ENCODE data around the gene COBL. TPM values are rescaled to one million over a fixed set of nuclear protein-coding genes. Genes with fewer than 3 reads are reported as not detected.

The COBL gene
- total RNA-seq, 2 donors from 2014 or later: 36.5 to 46.6 TPM

GRCh38 chr7:51085034-51085692 is 231.4 kb downstream of the COBL start:
- no peaks in the 10 kb centered on the region for H3K9me3 ChIP-seq
- intact Hi-C loops (cut with DNase I): no loop called here
- H3K36me3 ChIP-seq: no peaks in the 10 kb centered on the region
- WGBS: 93% methylated on average over 12 of the region's 12 CpGs
- no peak overlapping the region for H3K27ac ChIP-seq
- no peak for DNase-seq (ENCODE audit: low spot score)
- TF ChIP-seq, protein P1, sequence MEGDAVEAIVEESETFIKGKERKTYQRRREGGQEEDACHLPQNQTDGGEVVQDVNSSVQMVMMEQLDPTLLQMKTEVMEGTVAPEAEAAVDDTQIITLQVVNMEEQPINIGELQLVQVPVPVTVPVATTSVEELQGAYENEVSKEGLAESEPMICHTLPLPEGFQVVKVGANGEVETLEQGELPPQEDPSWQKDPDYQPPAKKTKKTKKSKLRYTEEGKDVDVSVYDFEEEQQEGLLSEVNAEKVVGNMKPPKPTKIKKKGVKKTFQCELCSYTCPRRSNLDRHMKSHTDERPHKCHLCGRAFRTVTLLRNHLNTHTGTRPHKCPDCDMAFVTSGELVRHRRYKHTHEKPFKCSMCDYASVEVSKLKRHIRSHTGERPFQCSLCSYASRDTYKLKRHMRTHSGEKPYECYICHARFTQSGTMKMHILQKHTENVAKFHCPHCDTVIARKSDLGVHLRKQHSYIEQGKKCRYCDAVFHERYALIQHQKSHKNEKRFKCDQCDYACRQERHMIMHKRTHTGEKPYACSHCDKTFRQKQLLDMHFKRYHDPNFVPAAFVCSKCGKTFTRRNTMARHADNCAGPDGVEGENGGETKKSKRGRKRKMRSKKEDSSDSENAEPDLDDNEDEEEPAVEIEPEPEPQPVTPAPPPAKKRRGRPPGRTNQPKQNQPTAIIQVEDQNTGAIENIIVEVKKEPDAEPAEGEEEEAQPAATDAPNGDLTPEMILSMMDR (IDR thresholded peaks at IDR 0.05): no peak
- no peak for TF ChIP-seq POLR2A (IDR thresholded peaks at IDR 0.05)
- no peak for TF ChIP-seq POLR2AphosphoS5 (IDR thresholded peaks at IDR 0.05)
- H3K4me3 ChIP-seq: no peak overlapping the region
- H3K4me1 ChIP-seq (replicated peaks): no peaks in the 10 kb centered on the region
- H3K27me3 ChIP-seq (replicated peaks; ENCODE audit: insufficient read depth): no peaks in the 10 kb centered on the region

GRCh38 chr7:51084121-51084520 is 232.5 kb downstream of the COBL start:
- Histone ChIP-seq H3K27ac (no peak overlapping the region), H3K27me3 (replicated peaks; ENCODE audit: insufficient read depth) (no peaks in the 10 kb centered on the region), H3K4me1 (replicated peaks) (no peaks in the 10 kb centered on the region), H3K36me3 (no peaks in the 10 kb centered on the region), H3K4me3 (no peak overlapping the region), H3K9me3 (no peaks in the 10 kb centered on the region)
- no peak for DNase-seq (ENCODE audit: low spot score)
- intact Hi-C loops (cut with DNase I): no loop called here
- TF ChIP-seq POLR2AphosphoS5 (IDR thresholded peaks at IDR 0.05): no peak
- no peak for TF ChIP-seq POLR2A (IDR thresholded peaks at IDR 0.05)
- TF ChIP-seq, protein P1 (IDR thresholded peaks at IDR 0.05): no peak
- WGBS: 90% methylated on average over 8 of the region's 8 CpGs

DNA sequence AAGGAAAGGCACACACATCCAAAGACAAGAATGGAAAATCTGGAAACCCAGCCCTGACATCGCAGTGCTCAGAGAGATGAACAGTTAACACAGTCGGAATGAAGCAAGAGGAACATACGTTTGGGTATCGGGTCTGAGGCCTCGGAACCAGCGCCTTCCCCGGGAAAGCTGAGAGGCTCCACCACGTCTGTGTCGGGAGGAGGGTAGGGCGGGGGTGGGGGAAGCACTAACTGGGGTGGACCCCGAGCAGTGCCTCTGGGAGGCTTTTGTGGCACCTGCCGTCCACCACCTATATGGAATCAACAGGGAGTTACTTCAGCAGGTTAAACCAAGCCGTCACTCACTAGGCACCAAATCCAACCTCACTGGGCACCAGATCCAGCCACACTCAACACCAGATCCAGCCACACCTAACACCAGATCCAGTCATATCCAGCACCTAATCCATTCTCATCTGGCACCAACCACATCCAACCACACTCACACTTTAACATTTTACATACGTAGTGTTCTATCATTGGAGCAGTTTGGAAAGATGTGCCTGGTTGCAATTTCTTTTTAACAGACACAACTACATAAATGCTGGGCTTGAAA is 233.6 kb downstream of the COBL start:
- Histone ChIP-seq H3K36me3 (no peaks in the 10 kb centered on the region), H3K9me3 (no peaks in the 10 kb centered on the region), H3K4me3 (no peak overlapping the region), H3K4me1 (replicated peaks) (no peaks in the 10 kb centered on the region), H3K27me3 (replicated peaks; ENCODE audit: insufficient read depth) (no peaks in the 10 kb centered on the region), H3K27ac (no peak overlapping the region)
- WGBS: 95% methylated on average over 14 of the region's 14 CpGs
- DNase-seq (ENCODE audit: low spot score): no peak
- TF ChIP-seq, protein P1 (IDR thresholded peaks at IDR 0.05): no peak
- TF ChIP-seq POLR2A (IDR thresholded peaks at IDR 0.05) (no peak), POLR2AphosphoS5 (IDR thresholded peaks at IDR 0.05) (no peak)
- intact Hi-C loops (cut with DNase I): no loop called here

GRCh38 chr7:51082096-51082840 is 234.3 kb downstream of the COBL start:
- TF ChIP-seq POLR2AphosphoS5 (IDR thresholded peaks at IDR 0.05): no peak
- TF ChIP-seq POLR2A (IDR thresholded peaks at IDR 0.05): no peak
- TF ChIP-seq, protein P1 (IDR thresholded peaks at IDR 0.05): no peak
- Histone ChIP-seq H3K27me3 (replicated peaks; ENCODE audit: insufficient read depth) (no peaks in the 10 kb centered on the region), H3K27ac (no peak overlapping the region), H3K4me3 (no peak overlapping the region), H3K36me3 (no peaks in the 10 kb centered on the region), H3K4me1 (replicated peaks) (no peaks in the 10 kb centered on the region), H3K9me3 (no peaks in the 10 kb centered on the region)
- DNase-seq (ENCODE audit: low spot score): no peak
- 97% methylated on average over 19 of the region's 19 CpGs for WGBS
- intact Hi-C loops (cut with DNase I): no loop called here

All from prostate gland (tissue), 2 donors.